Measurements from ENCODE around the gene MON2. TPM values are rescaled to one million over a fixed set of nuclear protein-coding genes. Genes with fewer than 3 reads are reported as not detected.

MON2 gene
- total and polyA plus RNA-seq, 8 donors: 3.1 to 191 (median 55.3) TPM

DNA sequence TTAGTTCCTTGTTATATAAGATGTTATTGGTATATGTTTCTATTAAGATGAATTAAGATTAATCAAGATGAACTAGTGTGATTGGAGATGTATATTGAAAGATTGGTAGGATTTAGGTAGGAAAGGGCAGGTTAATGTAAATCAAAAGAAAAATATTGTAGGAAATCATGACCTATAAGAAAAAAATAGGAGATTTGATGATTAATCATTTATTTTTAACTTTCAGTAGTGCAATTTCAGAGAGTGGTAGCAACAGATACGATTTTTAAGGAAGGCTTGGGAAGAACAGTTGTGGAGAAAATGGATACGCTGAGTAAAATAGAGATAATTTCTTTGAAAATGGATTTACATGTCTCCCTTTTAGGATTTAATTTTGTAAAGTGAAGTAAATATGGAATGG, 73.7 kb downstream of the MON2 start:
- intact Hi-C loops (cut with DNase I; ENCODE audit: low total_unique reads): no loop called here
- no peaks in the 10 kb centered on the region for H3K27me3 ChIP-seq
- H3K36me3 ChIP-seq: peaks cover 0 to 84% (median 75%) of the 10 kb centered on the region in 4 donors
- 48 to 98% (median 67%) methylated on average over 2 of the region's 2 CpGs for WGBS, 5 donors
- H3K4me3 ChIP-seq: no peak overlapping the region
- TF ChIP-seq POLR2A (IDR thresholded peaks at IDR 0.05): no peak
- no peak for TF ChIP-seq POLR2AphosphoS5 (IDR thresholded peaks at IDR 0.05)
- TF ChIP-seq, protein P1, sequence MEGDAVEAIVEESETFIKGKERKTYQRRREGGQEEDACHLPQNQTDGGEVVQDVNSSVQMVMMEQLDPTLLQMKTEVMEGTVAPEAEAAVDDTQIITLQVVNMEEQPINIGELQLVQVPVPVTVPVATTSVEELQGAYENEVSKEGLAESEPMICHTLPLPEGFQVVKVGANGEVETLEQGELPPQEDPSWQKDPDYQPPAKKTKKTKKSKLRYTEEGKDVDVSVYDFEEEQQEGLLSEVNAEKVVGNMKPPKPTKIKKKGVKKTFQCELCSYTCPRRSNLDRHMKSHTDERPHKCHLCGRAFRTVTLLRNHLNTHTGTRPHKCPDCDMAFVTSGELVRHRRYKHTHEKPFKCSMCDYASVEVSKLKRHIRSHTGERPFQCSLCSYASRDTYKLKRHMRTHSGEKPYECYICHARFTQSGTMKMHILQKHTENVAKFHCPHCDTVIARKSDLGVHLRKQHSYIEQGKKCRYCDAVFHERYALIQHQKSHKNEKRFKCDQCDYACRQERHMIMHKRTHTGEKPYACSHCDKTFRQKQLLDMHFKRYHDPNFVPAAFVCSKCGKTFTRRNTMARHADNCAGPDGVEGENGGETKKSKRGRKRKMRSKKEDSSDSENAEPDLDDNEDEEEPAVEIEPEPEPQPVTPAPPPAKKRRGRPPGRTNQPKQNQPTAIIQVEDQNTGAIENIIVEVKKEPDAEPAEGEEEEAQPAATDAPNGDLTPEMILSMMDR (IDR thresholded peaks at IDR 0.05): no peak
- no peak for TF ChIP-seq EP300 (IDR thresholded peaks at IDR 0.05)
- DNase-seq: no peak
- H3K4me1 ChIP-seq: peaks cover 0 to 19% (median 9%) of the 10 kb centered on the region in 4 donors
- H3K9me3 ChIP-seq: no peaks in the 10 kb centered on the region
- H3K27ac ChIP-seq: no peak overlapping the region

DNA sequence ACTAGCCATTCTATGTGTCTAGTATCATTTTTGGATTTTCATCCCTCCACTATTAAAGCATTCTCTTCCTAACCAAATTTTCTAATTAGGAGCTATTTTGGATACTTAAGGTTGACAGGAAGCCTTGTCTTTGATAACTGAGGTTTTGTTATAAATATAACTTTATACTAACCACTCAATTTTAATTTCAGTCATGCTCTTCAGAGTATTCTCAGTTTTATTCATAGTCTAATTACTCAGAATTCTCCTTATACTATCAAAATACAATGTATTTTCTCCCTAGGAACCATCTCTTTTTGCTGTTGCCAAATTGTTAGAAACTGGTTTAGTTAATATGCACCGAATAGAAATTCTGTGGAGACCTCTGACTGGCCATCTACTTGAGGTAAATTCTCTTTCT, 76.2 kb downstream of the MON2 start:
- no peak for DNase-seq

GRCh38 chr12:62543324-62543723, 76.7 kb downstream of the MON2 start:
- WGBS, 5 donors: 92 to 100% (median 96%) methylated on average over 5 of the region's 5 CpGs
- intact Hi-C loops (cut with DNase I; ENCODE audit: low total_unique reads): no loop called here
- Histone ChIP-seq H3K27ac (no peak overlapping the region), H3K4me1 (peaks cover 0 to 2% (median 0%) of the 10 kb centered on the region in 4 donors), H3K4me3 (no peak overlapping the region), H3K9me3 (no peaks in the 10 kb centered on the region), H3K27me3 (no peaks in the 10 kb centered on the region), H3K36me3 (peaks cover 9 to 88% (median 82%) of the 10 kb centered on the region in 4 donors)
- no peak for DNase-seq
- TF ChIP-seq POLR2AphosphoS5 (IDR thresholded peaks at IDR 0.05) (no peak), POLR2A (IDR thresholded peaks at IDR 0.05) (no peak), EP300 (IDR thresholded peaks at IDR 0.05) (no peak)
- TF ChIP-seq, protein P1 (IDR thresholded peaks at IDR 0.05): no peak

More for the DNA sequence above, 76.2 kb downstream of the MON2 start:
- no peaks in the 10 kb centered on the region for H3K9me3 ChIP-seq
- intact Hi-C loops (cut with DNase I; ENCODE audit: low total_unique reads): no loop called here
- H3K27ac ChIP-seq: no peak overlapping the region
- no peak overlapping the region for H3K4me3 ChIP-seq
- H3K4me1 ChIP-seq: peaks cover 0 to 7% (median 2%) of the 10 kb centered on the region in 4 donors
- 91 to 100% (median 93%) methylated on average over 1 of the region's 1 CpG for WGBS, 5 donors
- H3K36me3 ChIP-seq: peaks cover 9 to 88% (median 82%) of the 10 kb centered on the region in 4 donors
- TF ChIP-seq, protein P1 (IDR thresholded peaks at IDR 0.05): no peak
- TF ChIP-seq POLR2AphosphoS5 (IDR thresholded peaks at IDR 0.05) (no peak), EP300 (IDR thresholded peaks at IDR 0.05) (no peak), POLR2A (IDR thresholded peaks at IDR 0.05) (no peak)
- H3K27me3 ChIP-seq: no peaks in the 10 kb centered on the region

- no peaks in the 10 kb centered on the region for H3K27me3 ChIP-seq
- no peak overlapping the region for H3K27ac ChIP-seq
- no peaks in the 10 kb centered on the region for H3K4me1 ChIP-seq
- H3K36me3 ChIP-seq: peaks cover 9 to 88% (median 82%) of the 10 kb centered on the region in 4 donors
- H3K4me3 ChIP-seq: no peak overlapping the region
- TF ChIP-seq, protein P1 (IDR thresholded peaks at IDR 0.05): no peak
- TF ChIP-seq EP300 (IDR thresholded peaks at IDR 0.05) (no peak), POLR2A (IDR thresholded peaks at IDR 0.05) (no peak), POLR2AphosphoS5 (IDR thresholded peaks at IDR 0.05) (no peak)
- intact Hi-C loops (cut with DNase I; ENCODE audit: low total_unique reads): no loop called here
- DNase-seq: no peak
- 39 to 65% (median 59%) methylated on average over 3 of the region's 3 CpGs for WGBS, 5 donors
- H3K9me3 ChIP-seq: no peaks in the 10 kb centered on the region
These were observed 77.1 kb downstream of the MON2 start for GRCh38 chr12:62543741-62544140.

Data from stomach (tissue), 9 donors.